Subcutaneous abdominal adipose tissue (tissue), 5 donors: ENCODE measurements around the gene FBXW7.
A peak's percentile ranks its signal among the peaks of the same experiment; 100 is the strongest.

Source experiments
- H3K27ac ChIP-seq: one replicate; pipeline ENCODE4 v1.7.0; 2013; ENCODE audit warnings: low read depth, mild to moderate bottlenecking, inconsistent platforms, low read length, moderate library complexity
- H3K27me3 ChIP-seq, 5 donors: one replicate each; pipeline ENCODE4 v1.7.0; 2013; ENCODE audit warnings: low read length in 5 of 5, inconsistent platforms in 1 of 5; ENCODE audit not compliant: control insufficient read depth in 5 of 5, insufficient read depth in 4 of 5
- H3K36me3 ChIP-seq, 5 donors: one replicate each; pipeline ENCODE4 v1.7.0; 2013; ENCODE audit warnings: low read length in 5 of 5; ENCODE audit not compliant: control insufficient read depth in 5 of 5, insufficient read depth in 5 of 5
- H3K4me1 ChIP-seq, 5 donors: one replicate each; pipeline ENCODE4 v1.7.0; 2013; ENCODE audit warnings: low read length in 5 of 5, mild to moderate bottlenecking in 3 of 5, moderate library complexity in 1 of 5; ENCODE audit not compliant: control insufficient read depth in 5 of 5, insufficient read depth in 5 of 5
- H3K4me3 ChIP-seq, 5 donors: one replicate each; pipeline ENCODE4 v1.7.0; 2013; ENCODE audit warnings: low read length in 5 of 5, low read depth in 1 of 5
- H3K9ac ChIP-seq, 5 donors: one replicate each; pipeline ENCODE4 v1.7.0; 2013; ENCODE audit warnings: low read length in 5 of 5, mild to moderate bottlenecking in 4 of 5, moderate library complexity in 3 of 5
- H3K9me3 ChIP-seq, 5 donors: one replicate each; pipeline ENCODE4 v1.7.0; 2013; ENCODE audit warnings: low read length in 5 of 5; ENCODE audit not compliant: control insufficient read depth in 5 of 5
- donor health status: healthy.
- donor health status: healthy.
- donor health status: healthy.
- donor health status: healthy.
- donor health status: healthy.

FBXW7 gene

GRCh38 chr4:152534541-152535359 lies 1.1 kb downstream of the FBXW7 start:
- H3K27ac ChIP-seq, result peak overlapping the region; percentile 32
- peak overlapping the region; percentile 77 to 99 (median 95) for H3K4me3 ChIP-seq

DNA sequence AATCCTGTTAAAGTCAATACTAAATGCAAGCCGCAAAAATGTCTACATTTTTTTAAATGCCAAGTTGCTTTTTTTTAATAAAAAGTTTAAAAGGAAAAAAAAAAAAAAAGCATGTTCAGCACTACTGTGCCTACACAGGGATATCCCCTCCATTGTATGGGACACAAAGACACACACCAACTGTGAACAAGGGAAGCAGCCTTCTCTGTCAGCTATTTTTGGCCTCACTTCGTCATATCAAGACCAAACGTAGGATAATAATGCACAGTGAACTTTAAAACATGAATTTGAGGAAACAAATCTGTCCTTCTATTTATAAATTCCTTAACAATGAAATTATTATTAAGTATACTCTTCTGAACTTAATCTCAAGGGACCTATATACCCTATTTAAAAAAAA lies 4.4 kb downstream of the FBXW7 start:
- no peaks in the 10 kb centered on the region for H3K27me3 ChIP-seq
- peaks cover 3 to 26% (median 20%) of the 10 kb centered on the region in 5 donors for H3K4me1 ChIP-seq
- peaks cover 0 to 10% (median 0%) of the 10 kb centered on the region in 5 donors for H3K36me3 ChIP-seq
- H3K27ac ChIP-seq, result no peak overlapping the region
- no peak overlapping the region for H3K4me3 ChIP-seq
- H3K9me3 ChIP-seq, result no peaks in the 10 kb centered on the region
- no peak overlapping the region for H3K9ac ChIP-seq

More at GRCh38 chr4:152534541-152535359, 1.1 kb downstream of the FBXW7 start:
- H3K27me3 ChIP-seq, result no peaks in the 10 kb centered on the region
- H3K36me3 ChIP-seq, result peaks cover 0 to 5% (median 4%) of the 10 kb centered on the region in 5 donors
- H3K9ac ChIP-seq, result peak overlapping the region in 4 of 5 donors; percentile 82 to 89 (median 86)
- peaks cover 5 to 36% (median 31%) of the 10 kb centered on the region in 5 donors for H3K4me1 ChIP-seq
- H3K9me3 ChIP-seq, result no peaks in the 10 kb centered on the region

GRCh38 chr4:152530600-152530999 lies 5.3 kb downstream of the FBXW7 start:
- no peaks in the 10 kb centered on the region for H3K27me3 ChIP-seq
- peaks cover 3 to 26% (median 19%) of the 10 kb centered on the region in 5 donors for H3K4me1 ChIP-seq
- H3K9me3 ChIP-seq, result no peaks in the 10 kb centered on the region
- H3K4me3 ChIP-seq, result no peak overlapping the region
- peaks cover 0 to 10% (median 0%) of the 10 kb centered on the region in 5 donors for H3K36me3 ChIP-seq
- H3K9ac ChIP-seq, result no peak overlapping the region
- no peak overlapping the region for H3K27ac ChIP-seq

DNA sequence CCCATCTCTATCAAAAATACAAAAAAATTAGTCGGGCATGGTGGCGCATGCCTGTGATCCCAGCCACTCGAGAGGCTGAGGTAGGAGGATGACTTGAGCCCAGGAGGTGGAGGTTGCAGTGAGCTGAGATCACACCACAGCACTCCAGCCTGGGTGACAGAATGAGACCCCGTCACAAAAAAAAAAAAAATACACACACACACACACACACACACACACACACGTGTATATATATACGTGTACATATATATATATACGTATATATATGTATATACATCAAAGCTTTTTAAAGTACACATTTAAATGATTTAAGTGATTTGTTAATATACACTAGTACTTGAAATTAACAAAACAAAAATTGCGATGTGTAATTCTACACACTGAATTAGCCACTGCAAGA lies 6.0 kb downstream of the FBXW7 start:
- H3K36me3 ChIP-seq, result peaks cover 0 to 10% (median 0%) of the 10 kb centered on the region in 5 donors
- H3K9me3 ChIP-seq, result no peaks in the 10 kb centered on the region
- H3K27me3 ChIP-seq, result no peaks in the 10 kb centered on the region
- no peak overlapping the region for H3K27ac ChIP-seq
- peaks cover 3 to 24% (median 18%) of the 10 kb centered on the region in 5 donors for H3K4me1 ChIP-seq
- no peak overlapping the region for H3K4me3 ChIP-seq
- no peak overlapping the region for H3K9ac ChIP-seq

GRCh38 chr4:152528060-152528459 lies 7.8 kb downstream of the FBXW7 start:
- Histone ChIP-seq H3K36me3 (peaks cover 0 to 10% (median 0%) of the 10 kb centered on the region in 5 donors), H3K27me3 (no peaks in the 10 kb centered on the region), H3K4me1 (peaks cover 0 to 6% (median 2%) of the 10 kb centered on the region in 5 donors), H3K9me3 (no peaks in the 10 kb centered on the region), H3K9ac (peak overlapping the region in 1 of 5 donors; percentile 46), H3K27ac (no peak overlapping the region), H3K4me3 (no peak overlapping the region)

GRCh38 chr4:152525878-152526277 lies 10.0 kb downstream of the FBXW7 start:
- no peak overlapping the region for H3K9ac ChIP-seq
- H3K4me1 ChIP-seq, result peaks cover 0 to 3% (median 0%) of the 10 kb centered on the region in 5 donors
- H3K9me3 ChIP-seq, result no peaks in the 10 kb centered on the region
- peaks cover 0 to 10% (median 0%) of the 10 kb centered on the region in 5 donors for H3K36me3 ChIP-seq
- no peak overlapping the region for H3K27ac ChIP-seq
- no peak overlapping the region for H3K4me3 ChIP-seq
- no peaks in the 10 kb centered on the region for H3K27me3 ChIP-seq

- Histone ChIP-seq H3K27ac (no peak overlapping the region), H3K36me3 (peaks cover 0 to 6% (median 0%) of the 10 kb centered on the region in 5 donors), H3K4me3 (no peak overlapping the region), H3K9ac (no peak overlapping the region), H3K9me3 (no peaks in the 10 kb centered on the region), H3K4me1 (peaks cover 0 to 3% (median 0%) of the 10 kb centered on the region in 5 donors), H3K27me3 (no peaks in the 10 kb centered on the region)
These were observed 11.5 kb downstream of the FBXW7 start for GRCh38 chr4:152524427-152524826.

- Histone ChIP-seq H3K9ac (no peak overlapping the region), H3K4me1 (peaks cover 0 to 3% (median 0%) of the 10 kb centered on the region in 5 donors), H3K27me3 (no peaks in the 10 kb centered on the region), H3K9me3 (no peaks in the 10 kb centered on the region), H3K4me3 (no peak overlapping the region), H3K27ac (no peak overlapping the region), H3K36me3 (peaks cover 0 to 6% (median 0%) of the 10 kb centered on the region in 5 donors)
These were observed 12.2 kb downstream of the FBXW7 start for GRCh38 chr4:152523731-152524130.

DNA sequence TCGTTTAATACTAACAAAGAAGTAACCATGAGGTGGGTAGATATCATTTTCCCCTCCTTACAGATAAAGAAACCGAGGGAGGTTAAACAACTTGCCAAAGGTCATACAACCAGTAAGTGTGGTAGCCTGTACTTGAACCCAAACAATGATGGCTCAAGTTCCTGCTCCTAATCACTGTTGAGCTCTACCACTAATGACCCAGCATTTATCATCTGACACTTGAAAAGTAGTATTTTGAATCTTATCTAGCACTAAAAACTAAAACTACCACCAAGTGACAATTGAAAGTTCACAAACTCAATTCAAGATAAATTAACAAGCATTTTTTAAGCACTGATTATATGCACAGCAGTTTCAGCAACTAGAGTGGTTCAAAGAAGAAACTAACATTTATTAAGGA lies 13.1 kb downstream of the FBXW7 start:
- Histone ChIP-seq H3K36me3 (no peaks in the 10 kb centered on the region), H3K9me3 (no peaks in the 10 kb centered on the region), H3K4me1 (peaks cover 0 to under 1% (median 0%) of the 10 kb centered on the region in 5 donors), H3K4me3 (no peak overlapping the region), H3K27ac (no peak overlapping the region), H3K27me3 (no peaks in the 10 kb centered on the region), H3K9ac (no peak overlapping the region)

GRCh38 chr4:152522245-152522644 lies 13.6 kb downstream of the FBXW7 start:
- no peak overlapping the region for H3K27ac ChIP-seq
- no peaks in the 10 kb centered on the region for H3K4me1 ChIP-seq
- no peak overlapping the region for H3K4me3 ChIP-seq
- no peaks in the 10 kb centered on the region for H3K9me3 ChIP-seq
- H3K9ac ChIP-seq, result no peak overlapping the region
- H3K27me3 ChIP-seq, result no peaks in the 10 kb centered on the region
- no peaks in the 10 kb centered on the region for H3K36me3 ChIP-seq
